ACC112 (cell line): ENCODE data around the gene JAK1.

ENCODE experiments used
- H2AFZ ChIP-seq: fragments of 200-600 bp; sonication (generic); one replicate; pipeline ENCODE4 v1.6.0; 2017; ENCODE audit warnings: antibody characterized with exemption, low read length; ENCODE audit not compliant: unreplicated experiment
- H3K27ac ChIP-seq: fragments of 200-600 bp; sonication (generic); 2 replicates; pipeline ENCODE4 v1.5.1; 2014; ENCODE audit warnings: low read depth, mild to moderate bottlenecking, antibody characterized with exemption, low read length, moderate library complexity
- H3K27me3 ChIP-seq: fragments of 200-600 bp; sonication (generic); 2 replicates; pipeline ENCODE4 v1.6.1; 2014; ENCODE audit warnings: mild to moderate bottlenecking, antibody characterized with exemption, low read length, moderate library complexity, mixed read lengths; ENCODE audit not compliant: insufficient read depth
- H3K36me3 ChIP-seq: fragments of 200-600 bp; sonication (generic); 2 replicates; pipeline ENCODE4 v1.6.1; 2016; ENCODE audit warnings: mild to moderate bottlenecking, antibody characterized with exemption, low read length, moderate library complexity, mixed read lengths; ENCODE audit not compliant: insufficient read depth
- H3K4me1 ChIP-seq: fragments of 200-600 bp; sonication (generic); one replicate; pipeline ENCODE4 v1.6.1; 2016; ENCODE audit warnings: low read length, mixed read lengths; ENCODE audit not compliant: insufficient read depth, unreplicated experiment, control insufficient read depth
- H3K4me3 ChIP-seq: fragments of 200-600 bp; sonication (generic); 2 replicates; pipeline ENCODE4 v1.5.1; 2014; ENCODE audit warnings: mild to moderate bottlenecking, low read depth, low read length
- H3K79me2 ChIP-seq: fragments of 200-600 bp; sonication (generic); one replicate; pipeline ENCODE4 v1.6.0; 2016; ENCODE audit warnings: low read length; ENCODE audit not compliant: control insufficient read depth, unreplicated experiment, insufficient read depth

JAK1 gene

GRCh38 chr1:64948905-64949833 is 17.2 kb downstream of the JAK1 start:
- no peaks in the 10 kb centered on the region for H3K36me3 ChIP-seq
- H3K27ac ChIP-seq: no peak overlapping the region
- H3K4me1 ChIP-seq: peaks cover 20% of the 10 kb centered on the region
- no peak overlapping the region for H3K4me3 ChIP-seq
- no peak overlapping the region for H2AFZ ChIP-seq
- peaks cover 70% of the 10 kb centered on the region for H3K79me2 ChIP-seq
- H3K27me3 ChIP-seq: no peaks in the 10 kb centered on the region

DNA sequence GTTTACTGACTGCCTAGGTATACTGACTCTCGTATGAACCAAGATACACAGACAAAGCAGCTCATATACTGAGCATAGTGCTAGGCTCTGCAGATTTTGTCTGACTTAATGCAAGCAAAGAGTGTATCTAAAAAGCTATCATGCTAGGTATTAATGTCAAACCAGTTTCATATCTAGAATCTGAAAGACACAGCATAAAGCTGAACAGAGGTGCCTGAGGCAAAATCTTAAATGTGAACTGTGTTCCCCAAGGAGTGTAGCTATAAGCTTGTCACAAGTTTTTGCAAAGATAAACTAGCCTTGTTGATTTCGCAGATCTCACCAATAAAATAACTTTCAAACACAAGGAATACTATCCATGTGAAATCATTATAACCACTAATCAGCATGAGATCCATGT is 18.1 kb downstream of the JAK1 start:
- H2AFZ ChIP-seq: no peak overlapping the region
- no peak overlapping the region for H3K4me3 ChIP-seq
- no peak overlapping the region for H3K27ac ChIP-seq
- no peaks in the 10 kb centered on the region for H3K27me3 ChIP-seq
- H3K4me1 ChIP-seq: peaks cover 20% of the 10 kb centered on the region
- H3K36me3 ChIP-seq: no peaks in the 10 kb centered on the region
- H3K79me2 ChIP-seq: peaks cover 68% of the 10 kb centered on the region

- no peaks in the 10 kb centered on the region for H3K27me3 ChIP-seq
These were observed 19.4 kb downstream of the JAK1 start for GRCh38 chr1:64946916-64947315.

GRCh38 chr1:64944913-64945312 is 21.4 kb downstream of the JAK1 start:
- no peak overlapping the region for H3K27ac ChIP-seq
- no peaks in the 10 kb centered on the region for H3K36me3 ChIP-seq
- H3K4me3 ChIP-seq: no peak overlapping the region
- no peaks in the 10 kb centered on the region for H3K27me3 ChIP-seq
- peaks cover 17% of the 10 kb centered on the region for H3K4me1 ChIP-seq
- H2AFZ ChIP-seq: no peak overlapping the region
- peaks cover 68% of the 10 kb centered on the region for H3K79me2 ChIP-seq

More at GRCh38 chr1:64946916-64947315, 19.4 kb downstream of the JAK1 start:
- Histone ChIP-seq H3K36me3 (no peaks in the 10 kb centered on the region), H3K79me2 (peaks cover 64% of the 10 kb centered on the region), H2AFZ (no peak overlapping the region), H3K4me1 (peaks cover 12% of the 10 kb centered on the region), H3K27ac (no peak overlapping the region), H3K4me3 (no peak overlapping the region)

GRCh38 chr1:64942675-64943074 is 23.7 kb downstream of the JAK1 start:
- no peak overlapping the region for H2AFZ ChIP-seq
- peaks cover 69% of the 10 kb centered on the region for H3K79me2 ChIP-seq
- H3K27me3 ChIP-seq: no peaks in the 10 kb centered on the region
- H3K27ac ChIP-seq: no peak overlapping the region
- H3K4me3 ChIP-seq: no peak overlapping the region
- H3K4me1 ChIP-seq: peaks cover 7% of the 10 kb centered on the region
- no peaks in the 10 kb centered on the region for H3K36me3 ChIP-seq

DNA sequence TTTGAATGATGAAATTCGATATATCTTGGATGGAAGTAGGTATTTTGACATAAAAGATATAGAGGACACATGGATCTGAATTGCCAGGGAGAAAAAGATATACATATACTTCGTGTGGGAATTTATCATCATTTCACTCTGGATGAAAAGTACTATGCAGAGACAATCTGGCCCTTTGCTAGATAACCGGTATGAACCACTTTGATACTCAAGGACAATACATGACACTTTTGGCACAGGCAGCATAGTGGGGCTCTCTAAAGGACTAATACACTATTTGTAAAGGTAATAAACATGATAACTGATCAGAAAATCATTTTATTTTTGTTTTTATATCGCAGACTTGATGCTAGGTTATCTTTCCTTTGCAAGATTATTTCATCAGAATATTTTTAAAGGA is 24.2 kb downstream of the JAK1 start:
- no peaks in the 10 kb centered on the region for H3K36me3 ChIP-seq
- H2AFZ ChIP-seq: no peak overlapping the region
- no peak overlapping the region for H3K27ac ChIP-seq
- H3K4me3 ChIP-seq: no peak overlapping the region
- peaks cover 7% of the 10 kb centered on the region for H3K4me1 ChIP-seq
- no peaks in the 10 kb centered on the region for H3K27me3 ChIP-seq
- peaks cover 70% of the 10 kb centered on the region for H3K79me2 ChIP-seq

DNA sequence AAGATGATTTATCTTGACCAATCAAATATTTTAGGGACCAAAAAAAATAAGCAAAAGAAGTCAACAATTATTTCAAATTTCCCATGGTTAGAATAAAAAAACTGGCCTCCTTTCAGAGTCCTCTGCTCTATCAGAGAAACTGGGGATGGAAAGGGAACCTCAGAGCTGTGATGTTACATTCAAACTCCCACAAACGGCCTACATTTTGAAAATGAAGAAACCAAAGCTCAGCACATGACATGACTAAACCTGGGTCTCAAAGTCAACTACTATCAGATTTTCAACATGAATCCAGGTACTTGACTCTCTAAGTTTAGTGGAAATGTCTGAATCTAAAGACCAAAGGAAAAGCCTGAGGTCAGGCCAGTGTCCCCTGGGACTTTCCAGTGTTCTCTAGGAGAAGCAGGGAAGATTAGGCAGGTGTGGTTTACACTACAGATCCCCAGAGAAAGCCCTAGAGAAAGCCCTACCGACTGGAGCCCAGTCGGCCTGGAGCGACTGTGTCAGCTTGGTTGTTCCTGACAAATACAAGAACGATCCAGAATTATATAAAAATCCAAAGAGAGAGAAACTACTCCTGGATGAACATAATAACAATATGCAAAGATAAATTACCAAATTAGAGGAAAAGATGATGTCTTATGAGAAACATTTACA is 24.8 kb downstream of the JAK1 start:
- Histone ChIP-seq H3K27ac (no peak overlapping the region), H2AFZ (no peak overlapping the region), H3K79me2 (peaks cover 70% of the 10 kb centered on the region)

DNA sequence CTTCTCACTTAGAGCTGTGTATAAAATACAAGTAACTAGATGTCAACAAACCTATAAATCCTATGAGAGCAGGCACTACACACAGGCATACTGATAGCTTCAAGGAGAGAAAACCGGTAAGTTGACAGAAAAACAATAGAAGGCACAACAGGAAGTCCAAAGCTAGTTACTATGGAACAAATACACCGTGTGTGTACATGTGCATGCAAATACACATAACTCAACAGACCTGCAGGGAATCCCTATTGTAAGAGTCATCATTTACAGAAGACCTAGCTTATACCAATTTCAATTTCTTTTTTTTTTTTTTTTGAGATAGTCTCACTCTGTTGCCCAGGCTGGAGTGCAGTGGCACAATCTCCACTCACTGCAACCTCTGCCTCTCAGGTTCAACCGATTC is 26.3 kb downstream of the JAK1 start:
- Histone ChIP-seq H3K79me2 (peaks cover 77% of the 10 kb centered on the region), H3K27ac (no peak overlapping the region), H2AFZ (no peak overlapping the region), H3K36me3 (no peaks in the 10 kb centered on the region), H3K27me3 (no peaks in the 10 kb centered on the region), H3K4me1 (peaks cover 13% of the 10 kb centered on the region), H3K4me3 (no peak overlapping the region)

More for the DNA sequence above, 24.8 kb downstream of the JAK1 start:
- peaks cover 7% of the 10 kb centered on the region for H3K4me1 ChIP-seq
- H3K36me3 ChIP-seq: no peaks in the 10 kb centered on the region
- H3K27me3 ChIP-seq: no peaks in the 10 kb centered on the region
- no peak overlapping the region for H3K4me3 ChIP-seq

GRCh38 chr1:64938991-64939390 is 27.4 kb downstream of the JAK1 start:
- H3K79me2 ChIP-seq: peaks cover 74% of the 10 kb centered on the region
- no peak overlapping the region for H3K4me3 ChIP-seq
- no peaks in the 10 kb centered on the region for H3K27me3 ChIP-seq
- H2AFZ ChIP-seq: no peak overlapping the region
- no peak overlapping the region for H3K27ac ChIP-seq
- H3K36me3 ChIP-seq: no peaks in the 10 kb centered on the region
- peaks cover 24% of the 10 kb centered on the region for H3K4me1 ChIP-seq

DNA sequence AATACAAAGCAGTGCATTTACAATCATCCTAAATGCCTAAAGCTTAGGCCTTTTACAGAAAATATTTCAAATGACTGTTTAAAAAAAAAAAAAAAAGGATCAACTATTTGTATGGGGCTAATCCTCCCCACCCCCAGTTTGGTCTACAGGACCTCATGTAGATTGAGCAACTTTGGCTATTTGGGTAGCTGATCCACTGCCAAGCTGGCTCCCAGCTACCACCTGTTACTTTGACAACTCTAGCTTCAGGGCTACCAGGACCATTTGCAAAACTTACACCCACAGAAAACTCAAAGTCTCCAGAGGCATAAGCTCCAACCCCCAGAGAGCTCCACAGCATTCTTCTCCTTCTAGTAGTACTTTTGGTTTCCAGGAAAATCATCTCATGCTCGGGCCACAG is 29.4 kb downstream of the JAK1 start:
- peaks cover 37% of the 10 kb centered on the region for H3K4me1 ChIP-seq
- no peak overlapping the region for H3K4me3 ChIP-seq
- no peak overlapping the region for H2AFZ ChIP-seq
- no peaks in the 10 kb centered on the region for H3K36me3 ChIP-seq
- H3K27me3 ChIP-seq: no peaks in the 10 kb centered on the region
- H3K27ac ChIP-seq: no peak overlapping the region
- H3K79me2 ChIP-seq: peaks cover 70% of the 10 kb centered on the region
